CD14-positive monocyte (primary cell): ENCODE results near the gene FAM170B. TPM values are rescaled to one million over a fixed set of nuclear protein-coding genes. Genes with fewer than 3 reads are reported as not detected.

Experiments
- DNase-seq, 3 donors: peaks; one replicate each; pipeline ENCODE4 v3.0.0-alpha.2; 2011 to 2022
- H2AFZ ChIP-seq: 2 replicates; pipeline ENCODE4 v1.6.0; 2012; ENCODE audit warnings: mild to moderate bottlenecking, low read depth, low read length, inconsistent platforms; ENCODE audit not compliant: insufficient read depth, poor library complexity, severe bottlenecking
- H3K27ac ChIP-seq, 2 donors: 1 replicate in 1 of 2; 2 replicates in 1 of 2; pipeline ENCODE4 v1.5.1; 2012 to 2013; ENCODE audit warnings: low read length in 2 of 2, control low read depth in 1 of 2, inconsistent platforms in 1 of 2, low read depth in 1 of 2, mild to moderate bottlenecking in 1 of 2
- H3K27me3 ChIP-seq, 2 donors: one replicate each; pipeline versions ENCODE4 v1.6.0 to v1.6.1; 2011 to 2013; ENCODE audit warnings: low read length in 2 of 2; ENCODE audit not compliant: control insufficient read depth in 2 of 2, insufficient read depth in 2 of 2
- H3K36me3 ChIP-seq, 2 donors: replicated peaks in 1 of 2; 1 replicate in 1 of 2; 2 replicates in 1 of 2; pipeline versions ENCODE4 v1.5.1 to v1.6.1; 2012 to 2013; ENCODE audit warnings: low read length in 2 of 2, control low read depth in 1 of 2, inconsistent platforms in 1 of 2, mild to moderate bottlenecking in 1 of 2; ENCODE audit not compliant: insufficient read depth in 2 of 2, control insufficient read depth in 1 of 2
- H3K4me1 ChIP-seq, 2 donors: 1 replicate in 1 of 2; 2 replicates in 1 of 2; pipeline versions ENCODE4 v1.5.1 to v1.6.1; 2012 to 2013; ENCODE audit warnings: low read length in 2 of 2, control low read depth in 1 of 2, inconsistent platforms in 1 of 2, mild to moderate bottlenecking in 1 of 2, moderate library complexity in 1 of 2; ENCODE audit not compliant: insufficient read depth in 2 of 2, control insufficient read depth in 1 of 2
- H3K4me2 ChIP-seq: replicated peaks from 2 replicates; pipeline ENCODE3; 2012; ENCODE audit warnings: low read length, moderate library complexity, mild to moderate bottlenecking; ENCODE audit not compliant: poor library complexity, severe bottlenecking; ENCODE audit errors: extremely low read depth
- H3K4me3 ChIP-seq, 3 experiments: fragments of 200-600 bp in 1 of 3; sonication (generic) in 1 of 3; replicated peaks in 1 of 3; 1 replicate in 2 of 3; 2 replicates in 1 of 3; pipeline ENCODE4 v1.5.1; 2011 to 2013; ENCODE audit warnings: low read length in 3 of 3, mild to moderate bottlenecking in 3 of 3, control low read depth in 2 of 3, low read depth in 2 of 3, inconsistent platforms in 1 of 3, moderate library complexity in 1 of 3
- H3K79me2 ChIP-seq: 2 replicates; pipeline ENCODE4 v1.6.0; 2012; ENCODE audit warnings: mild to moderate bottlenecking, control low read depth, inconsistent platforms, low read length, moderate library complexity; ENCODE audit not compliant: insufficient read depth
- H3K9ac ChIP-seq: 2 replicates; pipeline ENCODE4 v1.6.0; 2017; ENCODE audit warnings: low read length, mild to moderate bottlenecking; ENCODE audit not compliant: insufficient read depth, poor library complexity, severe bottlenecking
- H3K9me3 ChIP-seq, 2 donors: replicated peaks in 1 of 2; 1 replicate in 1 of 2; 2 replicates in 1 of 2; pipeline versions ENCODE4 v1.5.1 to v1.6.1; 2012 to 2013; ENCODE audit warnings: low read length in 2 of 2, control low read depth in 1 of 2; ENCODE audit not compliant: control insufficient read depth in 1 of 2, insufficient read depth in 1 of 2
- H4K20me1 ChIP-seq: 2 replicates; pipeline ENCODE4 v1.6.0; 2012; ENCODE audit warnings: mild to moderate bottlenecking, low read length, control low read depth, moderate library complexity; ENCODE audit not compliant: insufficient read depth
- H3K27ac Mint-ChIP-seq, 7 donors: one replicate each; pipeline ENCODE4 v1.8.0; 2020; ENCODE audit warnings: mild to moderate bottlenecking in 7 of 7, mixed read lengths in 7 of 7, moderate library complexity in 6 of 7, inconsistent platforms in 2 of 7
- H3K27me3 Mint-ChIP-seq, 3 donors: one replicate each; pipeline ENCODE4 v1.8.0; 2021 to 2022; ENCODE audit warnings: low read depth in 3 of 3, mild to moderate bottlenecking in 3 of 3, mixed read lengths in 3 of 3, moderate library complexity in 3 of 3, inconsistent platforms in 1 of 3
- H3K36me3 Mint-ChIP-seq, 2 donors: one replicate each; pipeline ENCODE4 v1.8.0; 2020; ENCODE audit warnings: mixed read lengths in 2 of 2, inconsistent platforms in 1 of 2, mild to moderate bottlenecking in 1 of 2
- H3K4me1 Mint-ChIP-seq: one replicate; pipeline ENCODE4 v1.8.0; 2020; ENCODE audit warnings: mild to moderate bottlenecking, mixed read lengths
- H3K4me3 Mint-ChIP-seq, 2 donors: one replicate each; pipeline ENCODE4 v1.8.0; 2020; ENCODE audit warnings: mild to moderate bottlenecking in 2 of 2, mixed read lengths in 2 of 2, moderate library complexity in 1 of 2
- H3K9me3 Mint-ChIP-seq, 7 donors: one replicate each; pipeline ENCODE4 v1.8.0; 2020 to 2022; ENCODE audit warnings: mixed read lengths in 7 of 7, mild to moderate bottlenecking in 6 of 7, moderate library complexity in 6 of 7, inconsistent platforms in 2 of 7
- CTCF ChIP-seq: fragments of 200-600 bp; IDR thresholded peaks from one replicate; pipeline ENCODE4 v1.8.0; 2022; ENCODE audit warnings: antibody characterized with exemption, mild to moderate bottlenecking
- WGBS: methylation state at CpG from one replicate; pipeline ENCODE4 v1.1.5; 2013; ENCODE audit warnings: missing lambda C conversion rate; ENCODE audit not compliant: insufficient coverage; 5-methylcytosine and 5-hydroxymethylcytosine counted together
- intact Hi-C, 2 donors: fragments of 100-400 bp; cut with micrococcal nuclease; formaldehyde crosslinking; loops; one replicate each; pipeline versions ENCODE4 v1.15.0 to v1.15.1; 2023
- polyA plus RNA-seq, 3 donors: library from polyadenylated mRNA; depleted of rRNA in 1 of 3; unstranded in 2 of 3; stranded (reverse) in 1 of 3; fragments of 300-500 nt in 2 of 3; fragments of >200 nt in 1 of 3; fragmentation: Illumina TruSeq in 2 of 3; gene quantifications; 1 replicate in 2 of 3; 2 replicates in 1 of 3; pipeline ENCODE4 v1.2.3, GENCODE V29; 2012 to 2021

The FAM170B gene
- polyA plus RNA-seq, 3 donors = not detected

- Histone ChIP-seq H3K27me3 (no peaks in the 10 kb centered on the region), H3K79me2 (no peaks in the 10 kb centered on the region), H3K4me1 (peaks cover 48 to 59% of the 10 kb centered on the region in 2 donors), H3K9ac (no peak overlapping the region), H3K4me2 (no peak overlapping the region), H3K36me3 (no peaks in the 10 kb centered on the region), H2AFZ (no peak overlapping the region), H3K27ac (peak overlapping the region in 1 of 2 donors; percentile 10), H3K9me3 (no peaks in the 10 kb centered on the region), H3K4me3 (no peak overlapping the region), H4K20me1 (no peaks in the 10 kb centered on the region)
- no peaks in the 10 kb centered on the region for H3K9me3 Mint-ChIP-seq
- TF ChIP-seq CTCF = no peak
- DNase-seq = peak; percentile 44 to 51 (median 45)
- peaks cover 8 to 17% of the 10 kb centered on the region in 2 donors for H3K36me3 Mint-ChIP-seq
- H3K27me3 Mint-ChIP-seq = peaks cover 1 to 11% (median 3%) of the 10 kb centered on the region in 3 donors
- peak overlapping the region in 1 of 2 donors; percentile 21 for H3K4me3 Mint-ChIP-seq
- peak overlapping the region in 6 of 7 donors; percentile 54 to 76 (median 65) for H3K27ac Mint-ChIP-seq
- peaks cover 47% of the 10 kb centered on the region for H3K4me1 Mint-ChIP-seq
- 70% methylated on average over 2 of the region's 4 CpGs for WGBS
- intact Hi-C loops = loop anchor here in 1 of 2 donors (10.0 kb wide), 1 partner anchor 141 kb away; no protein-coding TSS in a partner anchor
Observed at GRCh38 chr10:49173853-49174252, 40.0 kb upstream of the FAM170B start.

DNA sequence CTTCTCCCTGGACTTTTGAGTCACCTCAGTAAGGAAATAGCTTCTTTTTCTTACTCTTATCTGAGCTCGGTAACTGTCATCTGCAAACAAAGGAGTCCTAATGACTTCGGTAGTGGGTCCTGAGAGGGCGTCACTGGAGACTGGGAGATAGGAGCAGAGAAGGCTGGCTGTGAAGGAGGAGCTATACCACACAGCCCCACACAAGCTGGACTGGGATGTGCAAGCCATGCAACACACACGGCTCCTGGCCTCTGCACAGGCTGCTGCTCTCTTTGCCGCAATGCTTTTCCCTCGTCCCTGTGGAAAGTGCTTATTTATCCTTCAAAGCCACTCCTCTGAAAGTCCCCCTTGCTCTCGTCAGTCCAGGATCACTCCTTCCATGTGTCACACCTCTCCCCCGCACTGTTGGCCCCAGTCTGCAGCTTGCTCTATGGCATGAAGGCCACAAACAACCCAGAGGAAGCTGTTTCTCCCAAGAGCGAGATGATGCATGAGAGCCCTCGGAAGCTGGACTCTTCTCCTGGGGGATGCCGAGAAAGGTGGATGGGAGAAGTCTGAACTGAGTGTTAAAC, 39.5 kb upstream of the FAM170B start:
- H3K27me3 Mint-ChIP-seq = peaks cover 1 to 10% (median 3%) of the 10 kb centered on the region in 3 donors
- Histone ChIP-seq H3K9me3 (no peaks in the 10 kb centered on the region), H2AFZ (no peak overlapping the region), H3K36me3 (no peaks in the 10 kb centered on the region), H3K27me3 (no peaks in the 10 kb centered on the region), H3K4me3 (no peak overlapping the region), H3K27ac (no peak overlapping the region), H3K9ac (no peak overlapping the region), H3K4me2 (no peak overlapping the region), H4K20me1 (no peaks in the 10 kb centered on the region), H3K4me1 (peaks cover 48 to 59% of the 10 kb centered on the region in 2 donors), H3K79me2 (no peaks in the 10 kb centered on the region)
- H3K9me3 Mint-ChIP-seq = no peaks in the 10 kb centered on the region
- no peak overlapping the region for H3K4me3 Mint-ChIP-seq
- no peak for DNase-seq
- peaks cover 8 to 13% of the 10 kb centered on the region in 2 donors for H3K36me3 Mint-ChIP-seq
- H3K4me1 Mint-ChIP-seq = peaks cover 47% of the 10 kb centered on the region
- TF ChIP-seq CTCF = no peak
- intact Hi-C loops = loop anchor here in 1 of 2 donors (10.0 kb wide), 1 partner anchor 142 kb away; no protein-coding TSS in a partner anchor
- 100% methylated on average over 2 of the region's 11 CpGs for WGBS
- H3K27ac Mint-ChIP-seq = peak overlapping the region in 2 of 7 donors; percentile 57 to 76
